ENCODE measurements around the gene SORCS1.

The SORCS1 gene

DNA sequence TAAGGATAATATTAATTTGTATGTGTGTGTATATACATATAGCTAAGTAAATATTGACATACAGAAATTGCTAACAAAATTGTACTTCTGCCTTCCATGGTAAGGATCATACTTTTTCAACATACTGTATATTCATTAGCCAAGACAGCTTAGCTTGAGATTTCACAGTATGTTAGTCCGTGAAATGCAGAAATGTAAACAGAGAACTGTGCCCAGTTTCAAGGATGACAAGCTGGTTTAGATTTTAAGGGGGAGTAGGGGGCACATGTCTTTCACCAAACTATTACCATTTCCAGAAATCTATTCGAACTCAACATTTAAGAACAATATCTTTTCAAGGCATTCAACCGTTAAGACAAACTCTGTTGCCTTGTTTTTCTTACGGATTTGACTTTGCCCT, 182.2 kb downstream of the SORCS1 start:
- no peak for DNase-seq

DNA sequence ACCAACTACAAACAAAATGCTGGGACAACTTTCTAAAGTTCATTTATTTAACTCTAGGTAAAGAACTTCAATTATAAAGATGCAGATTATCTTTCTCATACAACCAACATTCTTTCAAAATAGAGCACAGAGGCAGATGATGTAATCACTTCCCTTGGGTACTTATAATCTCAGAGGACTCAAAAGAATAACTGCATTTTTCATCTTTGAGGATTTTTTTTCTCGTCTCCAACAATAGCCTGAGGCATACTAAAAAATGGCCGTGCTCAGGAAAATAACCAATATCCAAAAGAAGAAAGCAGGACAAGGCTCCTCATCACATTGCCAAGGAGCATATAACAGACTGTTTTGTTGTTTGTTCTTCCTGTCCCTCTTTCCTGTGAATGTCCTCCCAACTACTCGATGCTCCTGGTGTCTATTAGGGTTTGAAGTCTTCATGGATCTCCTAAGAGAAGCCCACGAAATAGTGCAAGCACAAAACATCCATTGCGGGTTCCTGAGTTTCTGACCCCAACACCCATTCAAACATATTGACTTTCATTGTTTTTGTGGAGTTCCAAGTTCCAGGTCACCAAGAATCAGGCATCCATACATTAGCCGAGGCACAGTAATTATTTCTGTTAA, 182.9 kb downstream of the SORCS1 start:
- no peak for DNase-seq

DNA sequence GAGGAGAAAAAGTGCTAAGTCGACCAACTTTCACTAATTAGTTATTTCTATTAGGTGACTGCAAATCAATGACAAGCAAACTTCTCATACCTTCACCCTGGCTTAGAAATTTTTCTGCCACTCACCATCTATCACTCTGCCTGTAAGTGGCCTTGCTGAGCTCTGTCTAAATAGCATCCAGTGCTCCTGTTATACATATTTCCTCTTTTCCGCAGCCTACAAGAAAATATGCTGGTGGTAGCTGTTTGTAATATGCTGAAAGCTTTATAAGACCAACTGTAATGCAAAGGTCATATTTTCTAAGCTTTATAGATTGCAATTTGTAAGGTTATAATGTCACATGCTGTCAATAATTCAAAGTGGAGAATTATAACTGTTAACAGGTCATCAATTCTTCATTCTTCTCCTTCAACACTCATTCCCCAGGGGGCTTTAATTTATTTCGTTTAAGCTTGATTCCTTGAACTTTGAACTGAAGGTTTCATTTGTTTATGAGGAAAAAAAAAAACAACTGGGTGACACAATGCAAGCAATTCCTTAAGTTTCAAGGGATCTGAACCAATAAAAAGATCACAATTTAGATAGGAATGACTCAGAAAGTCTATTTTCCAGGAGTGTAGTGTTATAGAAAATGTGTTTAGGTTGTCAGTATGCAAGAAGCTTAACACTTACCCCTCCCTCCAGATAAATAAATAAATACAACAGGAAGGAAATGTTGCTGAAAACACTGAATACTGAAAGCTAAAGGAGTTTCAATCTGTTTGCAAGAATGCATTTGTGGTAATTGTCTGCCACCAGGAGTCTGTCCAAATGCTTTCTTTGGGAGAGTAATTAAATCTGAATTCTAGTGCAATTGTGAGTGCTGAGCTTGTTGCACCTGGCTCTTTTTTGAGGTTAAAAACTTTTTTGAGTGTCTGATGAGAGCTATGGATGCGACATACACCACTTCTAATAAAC, 183.7 kb downstream of the SORCS1 start:
- DNase-seq, result no peak

DNA sequence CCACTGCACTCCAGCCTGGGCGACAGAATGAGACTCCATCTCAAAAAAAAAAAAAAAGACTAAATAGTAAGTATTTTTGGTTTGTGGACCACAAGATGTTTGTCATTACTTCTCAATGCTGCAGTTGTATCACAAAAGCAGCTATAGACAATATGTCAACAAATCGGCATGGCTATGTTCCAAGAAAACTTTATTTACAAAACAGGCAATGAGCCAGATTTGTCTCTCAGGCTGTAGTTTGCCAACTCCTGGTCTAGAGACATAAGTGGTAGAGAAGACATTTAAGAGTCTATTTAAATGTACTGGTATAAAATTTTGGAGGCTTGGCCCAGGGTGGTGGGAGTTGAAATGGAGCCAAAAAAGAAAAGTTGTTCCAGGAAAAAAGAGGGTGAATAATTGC, 185.8 kb downstream of the SORCS1 start:
- no peak for DNase-seq

DNA sequence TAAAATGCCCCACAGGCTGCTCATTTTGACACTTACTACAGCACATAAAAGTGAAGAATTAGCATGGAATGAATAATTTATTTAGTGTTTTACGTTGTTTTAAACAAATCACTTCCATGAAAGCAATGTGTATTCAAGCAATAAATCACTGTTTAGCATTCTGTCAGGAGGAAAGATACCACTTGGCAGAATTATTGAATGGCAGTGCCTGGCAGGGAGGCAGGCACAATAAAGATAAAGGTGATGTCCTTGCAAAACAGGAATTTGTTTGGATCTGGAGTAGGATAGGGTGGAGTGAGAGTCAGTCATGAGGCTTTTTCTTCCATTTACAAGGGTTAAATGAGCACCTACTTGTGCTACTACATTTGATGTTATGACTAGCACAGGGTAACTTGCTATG, 190.8 kb downstream of the SORCS1 start:
- DNase-seq, result no peak

DNA sequence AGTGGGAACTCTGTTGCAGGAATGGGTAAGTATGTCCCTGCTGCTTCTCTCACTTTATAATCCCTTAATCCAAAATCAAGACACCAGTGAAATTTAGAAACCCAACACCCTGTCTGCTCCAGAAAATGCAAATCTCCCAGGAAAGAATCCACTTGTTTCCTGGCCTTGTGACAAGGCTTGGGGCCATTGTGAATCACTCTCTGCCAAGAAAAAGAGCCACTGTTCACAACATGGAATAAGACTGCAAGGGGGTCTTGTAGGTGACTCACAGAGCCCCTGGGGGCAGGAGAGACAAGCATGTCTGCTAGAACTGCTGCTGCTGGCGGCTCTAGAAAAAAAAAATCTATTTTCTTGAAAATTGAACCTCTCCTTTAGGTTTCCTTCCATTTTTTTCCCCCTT, 191.2 kb downstream of the SORCS1 start:
- no peak for DNase-seq

DNA sequence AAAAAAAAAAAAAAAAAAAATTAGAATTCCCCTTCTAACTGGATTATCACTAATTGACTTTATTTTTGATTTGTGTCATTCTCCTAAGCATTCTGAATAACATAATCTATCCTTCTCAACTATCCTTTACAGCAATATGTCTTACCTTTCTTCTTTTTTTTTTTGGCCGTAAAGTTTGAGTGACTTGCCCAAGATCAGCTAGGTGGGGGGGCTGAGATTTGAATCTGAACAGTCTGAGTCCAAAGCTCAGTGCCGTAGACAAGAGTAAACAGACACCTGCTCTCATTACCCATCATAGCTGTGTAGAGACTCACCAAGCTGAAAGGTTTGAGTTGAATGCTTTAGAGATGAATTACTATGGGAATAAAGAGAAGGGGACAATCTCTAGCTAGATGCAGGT, 192.1 kb downstream of the SORCS1 start:
- DNase-seq, result no peak

DNA sequence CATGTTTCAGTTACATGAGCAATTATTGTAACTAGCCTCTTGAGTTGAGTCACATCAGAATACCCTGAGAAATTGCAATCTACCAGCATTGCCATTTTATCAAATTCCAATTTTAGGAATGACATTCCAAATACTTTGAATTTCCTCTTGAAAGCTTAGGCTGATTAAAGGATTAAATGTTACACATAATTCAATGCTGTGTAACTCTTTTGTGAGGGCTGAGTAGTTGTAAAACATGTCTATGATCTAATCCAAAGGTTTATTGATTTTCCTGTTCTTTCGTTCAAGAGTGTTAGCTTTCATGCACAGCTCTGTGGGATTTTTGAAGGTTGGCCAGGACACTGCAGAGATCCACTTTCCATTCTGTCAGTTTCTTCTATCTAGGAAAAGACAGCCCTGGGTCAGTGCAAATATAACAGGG, 193.1 kb downstream of the SORCS1 start:
- DNase-seq, result no peak

DNA sequence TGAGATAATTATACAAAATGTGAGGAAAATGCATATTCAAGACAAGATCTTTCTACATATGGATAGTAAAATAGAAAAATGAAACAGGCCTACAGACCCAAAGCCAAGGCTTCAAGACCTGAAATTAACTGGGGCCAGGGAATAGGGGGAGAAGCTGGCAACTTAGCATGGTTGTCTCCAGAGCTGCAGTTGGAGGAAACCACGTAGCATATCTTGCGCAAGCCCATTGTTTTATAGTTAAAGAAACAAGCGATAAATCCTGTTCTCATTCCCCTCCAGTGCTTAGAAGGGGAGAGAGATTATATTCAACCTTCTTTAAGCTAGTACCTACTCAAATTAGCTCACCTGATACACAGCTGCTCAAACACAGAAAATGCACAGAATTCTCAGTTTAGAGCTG, 197.1 kb downstream of the SORCS1 start:
- no peak for DNase-seq

DNA sequence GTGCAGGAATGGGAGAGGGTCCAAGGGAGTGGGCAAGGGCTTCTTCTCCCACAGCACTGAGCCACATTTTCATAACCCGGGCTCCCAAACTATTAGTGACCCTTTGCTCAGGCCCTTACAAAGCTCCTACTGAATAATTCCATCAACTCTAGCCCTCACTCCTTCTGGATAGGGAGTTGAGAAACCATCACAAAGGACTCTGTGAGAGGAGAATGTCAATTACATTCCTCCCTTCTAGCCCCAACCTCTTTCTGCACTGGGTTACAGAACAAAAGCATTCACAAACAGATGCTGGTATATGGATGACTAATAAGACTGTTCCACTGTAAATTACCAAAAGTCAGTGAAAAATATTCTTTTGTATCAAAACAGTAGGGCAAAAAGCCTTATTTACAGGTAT, 203.7 kb downstream of the SORCS1 start:
- no peak for DNase-seq

DNA sequence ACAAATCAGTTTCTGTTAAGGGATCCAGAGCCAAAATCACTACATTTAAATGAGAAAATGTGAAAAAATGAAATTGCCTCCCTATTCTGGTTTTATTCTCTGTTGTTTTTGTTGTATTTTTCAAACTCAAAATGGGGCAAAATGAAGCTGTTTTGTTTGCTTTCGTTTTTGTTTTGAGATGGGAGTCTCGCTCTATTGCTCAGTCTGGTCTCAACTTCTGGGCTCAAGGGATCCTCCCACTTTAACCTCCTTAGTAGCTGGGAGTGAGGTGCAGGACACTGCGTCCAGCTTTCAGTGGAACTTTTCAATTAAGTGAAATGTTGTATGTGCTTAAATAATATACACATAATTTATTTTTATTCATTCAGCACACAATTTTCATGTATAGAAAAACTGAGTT, 205.0 kb downstream of the SORCS1 start:
- no peak for DNase-seq

DNA sequence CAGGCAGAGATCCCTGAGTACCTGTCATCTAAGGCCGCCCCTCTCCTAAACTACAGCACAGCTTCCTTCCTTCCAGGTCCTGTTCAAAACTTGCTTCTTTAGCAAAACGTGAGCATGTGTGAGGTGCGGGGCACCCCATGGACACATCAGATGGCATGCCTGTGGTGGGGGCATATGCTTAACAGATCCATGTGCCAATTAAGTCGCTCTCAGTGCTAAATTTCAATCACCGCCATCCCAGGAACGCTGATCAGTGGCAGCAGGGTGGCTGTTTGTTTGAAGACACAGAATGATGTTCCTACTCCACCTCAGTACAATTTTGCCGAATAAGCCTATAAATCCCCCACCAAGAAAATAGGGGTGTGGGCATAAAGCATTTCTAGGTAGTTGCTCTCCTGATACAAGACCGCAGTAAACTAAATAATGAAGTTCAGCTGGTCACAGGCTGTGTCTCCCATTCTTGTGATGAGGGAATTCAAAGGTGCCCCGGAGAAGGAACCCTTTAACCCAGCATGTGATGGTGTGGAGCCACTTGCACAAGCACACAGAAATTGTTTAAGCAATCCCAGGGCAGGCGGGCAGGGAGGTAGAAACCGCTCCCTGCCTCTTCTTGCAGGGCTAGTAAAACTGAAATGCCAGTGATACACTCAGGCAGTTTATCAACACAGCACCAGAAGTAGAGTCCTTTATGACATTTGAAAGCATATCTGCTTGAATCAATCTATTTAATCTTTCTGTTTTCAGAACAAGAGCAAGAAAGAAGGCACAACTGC, 205.7 kb downstream of the SORCS1 start:
- no peak for DNase-seq

DNA sequence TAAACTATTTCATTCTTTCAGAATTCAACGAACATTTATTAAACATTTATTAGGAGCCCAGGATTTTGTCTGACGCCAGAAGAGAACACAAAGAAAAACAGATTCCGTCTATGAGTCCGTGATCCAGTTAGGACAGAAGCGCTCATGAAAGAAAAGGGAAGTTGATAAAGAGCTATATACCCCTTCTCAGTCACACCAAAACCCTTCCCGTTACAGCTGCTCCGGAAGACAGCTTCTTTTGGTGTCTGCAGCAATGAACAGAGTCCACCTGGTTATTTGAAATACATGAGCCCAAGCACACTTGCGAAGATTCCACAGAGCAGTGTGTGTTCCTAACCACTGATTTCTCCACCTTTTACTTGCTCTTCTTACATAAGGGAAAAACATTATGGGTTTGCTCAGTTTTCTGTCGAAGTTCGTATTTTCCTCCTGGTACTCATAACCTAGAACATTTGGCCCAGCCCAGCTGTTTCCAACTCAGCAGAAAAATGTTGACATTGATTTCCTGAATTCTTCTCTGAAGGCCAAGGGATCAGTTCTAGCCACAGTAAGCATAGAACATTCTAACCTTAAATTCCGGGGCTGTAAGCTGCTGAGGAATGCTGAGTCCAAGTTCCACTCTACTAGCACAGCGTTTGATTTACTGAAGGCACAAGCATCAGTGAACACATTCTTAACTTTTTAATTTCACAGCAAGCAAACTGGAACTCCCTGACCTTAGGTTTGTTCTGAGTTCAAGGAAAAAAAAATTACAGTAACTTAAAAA, 206.5 kb downstream of the SORCS1 start:
- DNase-seq, result no peak

DNA sequence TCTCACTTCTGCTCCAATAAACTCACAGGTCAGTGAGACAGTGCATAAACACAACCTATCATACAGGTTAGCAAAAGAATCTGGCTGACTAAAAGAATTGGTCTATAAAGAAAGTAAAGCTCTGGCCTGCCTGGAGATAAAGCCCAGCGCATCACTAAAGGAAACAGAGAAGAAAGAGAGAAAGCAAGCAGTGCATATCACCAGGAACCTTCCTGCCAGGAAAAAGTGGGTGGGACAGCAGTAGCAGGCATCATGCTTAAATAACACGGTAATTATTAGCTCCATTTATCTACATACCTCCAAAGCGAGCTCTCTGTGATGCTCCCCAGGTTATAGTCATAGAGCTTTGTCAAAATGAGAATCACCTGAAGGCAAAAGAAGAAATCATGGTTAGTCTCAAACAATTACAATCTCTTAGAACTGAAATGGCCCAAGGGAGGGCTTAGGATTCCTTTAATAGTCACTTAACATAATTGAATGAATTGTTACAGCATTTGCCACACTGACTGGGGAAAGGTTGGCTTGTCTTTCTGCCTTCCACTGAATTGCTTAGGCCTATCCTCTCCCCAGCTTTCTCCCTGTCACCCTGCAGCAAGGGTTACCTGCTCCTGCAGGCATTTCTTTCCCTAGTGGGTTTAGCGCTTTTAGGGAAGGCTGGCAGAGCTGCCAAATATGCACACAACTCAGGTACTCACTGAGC, 208.1 kb downstream of the SORCS1 start:
- DNase-seq, result no peak

DNA sequence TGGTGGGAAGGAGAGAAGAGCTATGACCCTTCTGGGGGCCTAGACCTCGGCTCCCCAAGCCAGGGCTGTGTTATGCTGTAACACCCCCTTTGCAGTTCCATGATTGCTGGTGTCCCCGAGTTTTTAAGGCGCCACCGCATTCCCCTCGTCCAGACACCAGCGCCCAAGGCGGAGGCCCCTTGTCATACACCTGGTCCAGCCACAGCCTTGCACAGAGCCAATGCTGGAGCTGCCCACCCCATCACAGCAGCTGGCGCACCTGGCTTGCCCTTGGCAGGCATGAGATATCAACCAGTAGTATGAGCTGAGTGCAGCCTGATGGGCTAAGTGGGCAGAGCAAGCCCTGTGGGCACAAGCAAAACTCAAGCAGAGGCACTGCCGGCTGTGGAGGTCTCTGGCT, 209.4 kb downstream of the SORCS1 start:
- no peak for DNase-seq

DNA sequence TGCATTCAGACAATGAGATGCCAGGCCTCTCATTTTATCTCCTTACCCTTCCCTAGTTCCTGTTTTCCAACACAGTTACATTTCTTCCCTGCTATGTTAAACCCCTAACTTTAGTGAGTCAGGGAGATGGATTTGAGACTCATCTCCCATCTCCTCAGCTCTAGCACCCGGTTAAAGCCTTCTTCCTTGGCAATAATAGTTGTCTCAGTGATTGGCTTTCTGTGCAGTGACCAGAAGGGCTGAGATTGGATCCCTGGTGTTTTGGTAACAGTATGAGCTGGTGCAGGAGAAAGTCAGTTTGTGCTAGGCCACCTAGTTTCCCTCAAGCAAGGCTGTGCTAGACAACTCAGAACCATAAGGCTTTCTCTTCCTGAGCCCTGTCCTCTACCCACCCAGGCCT, 212.5 kb downstream of the SORCS1 start:
- DNase-seq, result no peak

DNA sequence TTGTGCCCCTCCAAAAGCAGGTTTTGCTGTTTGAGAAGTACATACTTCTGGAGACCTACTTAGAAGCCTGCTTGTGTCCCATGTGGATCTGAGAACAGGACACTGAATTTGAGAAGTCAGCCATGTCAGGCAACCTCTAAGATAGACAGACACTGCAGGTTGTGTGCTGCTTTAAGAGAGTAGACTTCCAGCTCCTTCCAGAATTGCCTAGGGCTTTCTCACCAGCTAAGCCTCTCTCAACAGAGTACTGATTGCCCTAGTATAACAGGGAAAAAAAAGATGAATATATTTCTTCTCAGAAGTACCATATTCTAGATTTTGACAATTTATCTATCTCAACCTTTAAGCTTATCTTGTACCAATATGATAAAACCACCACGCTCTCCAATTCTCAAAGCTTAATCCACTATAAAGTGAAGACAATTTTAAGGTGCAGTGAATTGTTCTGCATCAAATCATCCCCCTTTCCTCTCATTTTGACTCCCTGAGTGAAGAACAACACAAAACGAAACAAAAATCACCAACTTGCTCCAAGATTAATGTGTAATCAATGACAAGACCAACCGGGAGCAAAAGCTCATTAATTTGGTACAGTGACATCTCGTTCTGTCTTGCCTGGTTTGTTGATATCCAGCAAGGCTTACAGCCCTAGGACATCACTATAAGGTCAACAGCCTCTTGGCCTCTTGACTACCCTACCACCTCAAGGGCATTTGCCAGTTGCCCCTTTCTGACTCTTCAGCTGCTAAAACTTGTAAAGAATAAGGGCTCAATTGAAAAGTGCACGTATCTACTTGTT, 214.6 kb downstream of the SORCS1 start:
- no peak for DNase-seq

DNA sequence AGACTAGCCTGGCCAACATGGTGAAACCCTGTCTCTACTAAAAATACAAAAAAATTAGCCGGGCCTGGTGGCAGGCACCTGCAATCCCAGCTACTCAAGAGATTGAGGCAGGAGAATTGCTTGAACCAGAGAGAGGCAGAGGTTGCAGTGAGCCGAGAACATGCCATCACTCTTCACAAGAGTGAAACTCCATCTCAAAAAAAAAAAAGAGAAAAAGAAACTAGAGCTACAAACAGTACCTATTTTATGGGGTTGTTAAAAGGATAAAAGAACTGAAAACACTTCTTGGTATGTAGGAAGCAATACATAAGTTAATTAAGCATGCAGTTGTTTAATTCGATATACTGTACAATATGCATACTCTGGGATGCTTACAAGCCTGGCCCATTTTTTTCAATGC, 216.9 kb downstream of the SORCS1 start:
- DNase-seq, result no peak

DNA sequence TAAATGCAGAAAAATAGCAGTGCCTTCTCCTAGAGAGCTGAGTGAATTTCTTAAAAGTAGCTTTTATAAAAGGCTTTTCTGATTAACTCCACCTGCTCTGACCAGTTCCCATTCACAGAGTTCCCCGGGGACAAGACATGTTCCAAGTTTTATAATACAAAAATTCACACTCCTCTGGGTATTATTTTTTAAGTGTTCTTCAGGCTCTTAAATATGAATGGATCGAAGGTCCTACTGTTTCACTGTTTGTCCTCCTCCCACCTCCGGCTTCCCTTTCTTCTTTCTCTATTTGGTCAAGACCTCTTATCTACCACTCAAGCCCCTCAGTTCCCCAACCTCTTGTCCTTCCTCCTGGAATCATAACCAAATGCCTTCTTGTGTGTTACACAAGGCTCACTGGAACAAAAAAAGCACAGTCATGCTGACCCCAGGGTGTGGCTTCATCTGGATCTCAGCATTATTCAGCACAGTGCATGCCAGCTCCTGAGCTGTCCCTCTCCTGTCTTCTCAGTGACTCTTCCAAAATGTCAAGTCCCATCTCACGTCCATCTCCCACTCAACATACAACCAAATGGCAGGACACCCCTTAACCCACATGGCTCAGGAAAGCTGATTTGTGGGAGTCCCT, 222.4 kb downstream of the SORCS1 start:
- DNase-seq, result no peak

DNA sequence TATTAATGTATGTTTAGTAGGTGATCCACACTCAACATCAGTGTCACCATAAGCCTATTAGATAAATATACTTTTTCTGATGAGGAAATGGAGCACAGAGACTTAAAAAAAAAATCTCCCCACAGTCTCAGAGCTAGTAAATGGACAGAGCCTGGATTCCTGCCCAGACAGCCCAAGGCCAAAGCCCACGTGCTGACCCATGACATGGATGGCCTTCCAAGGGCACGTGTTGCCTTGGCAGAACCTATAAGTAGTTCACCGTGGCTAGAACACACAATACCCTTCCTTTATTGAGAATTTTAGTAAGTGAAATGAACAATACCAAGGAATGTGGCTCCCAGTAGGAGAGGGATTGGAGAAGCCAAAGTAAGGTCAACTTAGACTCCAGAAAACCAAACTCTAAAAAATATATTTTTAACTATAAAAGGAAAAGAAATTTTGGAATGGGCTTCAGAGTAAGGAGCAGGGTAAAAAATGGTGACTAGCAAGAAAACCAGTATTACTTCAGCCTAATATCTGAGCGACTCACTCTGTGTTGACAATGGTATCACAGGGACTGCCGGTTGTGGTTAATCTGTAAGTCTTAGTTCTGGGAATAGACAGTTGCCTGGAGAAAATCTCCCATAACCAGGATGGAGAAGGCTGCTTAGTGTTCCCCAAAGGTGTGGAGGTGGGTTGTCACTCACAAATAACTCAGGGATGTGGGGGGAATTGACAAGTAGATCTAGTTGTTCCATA, 223.0 kb downstream of the SORCS1 start:
- DNase-seq, result no peak
